HepG2 (cell line): ENCODE measurements around the gene ATRAID.

Experiments
- CTCF ChIP-seq: sonication (generic); formaldehyde crosslinking; IDR thresholded peaks from 2 replicates; pipeline ENCODE4 v1.5.0; 2020; ENCODE audit warnings: mild to moderate bottlenecking, missing genetic modification reagents, moderate library complexity
- MEIS1 ChIP-seq: sonication (generic); formaldehyde crosslinking; IDR thresholded peaks from 2 replicates; pipeline ENCODE4 v1.9.0; 2021; ENCODE audit warnings: mild to moderate bottlenecking, missing genetic modification reagents, moderate library complexity, borderline replicate concordance
- POLR2AphosphoS5 ChIP-seq: IDR thresholded peaks from 2 replicates; pipeline ENCODE4 v1.6.1; 2012; ENCODE audit warnings: low read depth, low read length
- PRDM10 ChIP-seq: sonication (generic); formaldehyde crosslinking; IDR thresholded peaks from 2 replicates; pipeline ENCODE4 v1.4.0; 2020; ENCODE audit warnings: low read depth, missing genetic modification reagents
- RXRA ChIP-seq: sonication (generic); formaldehyde crosslinking; IDR thresholded peaks from 2 replicates; pipeline ENCODE4 v1.5.1; 2020; ENCODE audit warnings: missing genetic modification reagents
- ZFP1 ChIP-seq: IDR thresholded peaks from 2 replicates; pipeline ENCODE4 v1.6.1; 2016

- TF ChIP-seq MEIS1 (CRISPR knock-in tag): no peak
- no peak for TF ChIP-seq POLR2AphosphoS5
- no peak for TF ChIP-seq CTCF (CRISPR knock-in tag)
- no peak for TF ChIP-seq RXRA (CRISPR knock-in tag)
- no peak for TF ChIP-seq PRDM10
- TF ChIP-seq ZFP1 (CRISPR knock-in tag): no peak
Observed at GRCh38 chr2:27243391-27244130, 31.7 kb downstream of the ATRAID start.
